C4-2B (cell line): ENCODE measurements around the gene FGB.

Experiments used
- H3K27ac ChIP-seq: fragments of 450-650 bp; 2 replicates; pipeline ENCODE4 v1.5.1; 2017
- CTCF ChIP-seq: fragments of 450-650 bp; conservative IDR thresholded peaks from 2 replicates; pipeline ENCODE4 v1.5.1; 2017; ENCODE audit warnings: mild to moderate bottlenecking
- ZFX ChIP-seq: fragments of 450-650 bp; IDR thresholded peaks from 2 replicates; pipeline ENCODE4 v1.6.1; 2017

FGB gene

GRCh38 chr4:154562697-154563254, at the start of gene FGB:
FGB (plus strand) TSS chr4:154563011; CDS start chr4:154563019, 8 bp downstream.
- no peak within 1 kb of the TSS for H3K27ac ChIP-seq
- no peak for TF ChIP-seq ZFX
- TF ChIP-seq CTCF, result no peak

GRCh38 chr4:154516318-154517029, 46.3 kb upstream of the FGB start:
- no peak overlapping the region for H3K27ac ChIP-seq
- TF ChIP-seq ZFX (no peak), CTCF (no peak)

- TF ChIP-seq ZFX, result no peak
- no peak for TF ChIP-seq CTCF
- H3K27ac ChIP-seq, result no peak overlapping the region
Measured at GRCh38 chr4:154517591-154517990, 45.2 kb upstream of the FGB start.

GRCh38 chr4:154519214-154519613, 43.6 kb upstream of the FGB start:
- TF ChIP-seq ZFX (no peak), CTCF (no peak)
- H3K27ac ChIP-seq, result no peak overlapping the region

- TF ChIP-seq ZFX (no peak), CTCF (no peak)
- H3K27ac ChIP-seq, result no peak overlapping the region
Measured at GRCh38 chr4:154521607-154522006, 41.2 kb upstream of the FGB start.

GRCh38 chr4:154526151-154526550, 36.7 kb upstream of the FGB start:
- TF ChIP-seq ZFX, result no peak
- no peak overlapping the region for H3K27ac ChIP-seq

GRCh38 chr4:154527308-154527707, 35.5 kb upstream of the FGB start:
- TF ChIP-seq CTCF (no peak), ZFX (no peak)
- no peak overlapping the region for H3K27ac ChIP-seq

GRCh38 chr4:154528869-154529268, 33.9 kb upstream of the FGB start:
- no peak overlapping the region for H3K27ac ChIP-seq
- TF ChIP-seq ZFX, result no peak
- TF ChIP-seq CTCF, result no peak
